ENCODE data around the gene GLIPR2.
A peak's percentile ranks its signal among the peaks of the same experiment; 100 is the strongest.

GLIPR2 gene

GRCh38 chr9:36135741-36136271 is 727 bp upstream of the GLIPR2 start:
- Histone ChIP-seq H3K36me3 (ENCODE audit: insufficient read depth, low read length) (no peaks in the 10 kb centered on the region), H3K4me1 (ENCODE audit: control insufficient read depth, insufficient read depth, low read length, unreplicated experiment) (peaks cover 11% of the 10 kb centered on the region), H2AFZ (ENCODE audit: low read length, unreplicated experiment) (peak overlapping the region; percentile 54), H3K27me3 (ENCODE audit: insufficient read depth, low read length) (no peaks in the 10 kb centered on the region), H3K27ac (ENCODE audit: low read depth, low read length) (no peak overlapping the region), H3K4me3 (ENCODE audit: low read depth, low read length) (peak overlapping the region; percentile 87), H3K79me2 (ENCODE audit: control insufficient read depth, insufficient read depth, low read length, unreplicated experiment) (no peaks in the 10 kb centered on the region)

DNA sequence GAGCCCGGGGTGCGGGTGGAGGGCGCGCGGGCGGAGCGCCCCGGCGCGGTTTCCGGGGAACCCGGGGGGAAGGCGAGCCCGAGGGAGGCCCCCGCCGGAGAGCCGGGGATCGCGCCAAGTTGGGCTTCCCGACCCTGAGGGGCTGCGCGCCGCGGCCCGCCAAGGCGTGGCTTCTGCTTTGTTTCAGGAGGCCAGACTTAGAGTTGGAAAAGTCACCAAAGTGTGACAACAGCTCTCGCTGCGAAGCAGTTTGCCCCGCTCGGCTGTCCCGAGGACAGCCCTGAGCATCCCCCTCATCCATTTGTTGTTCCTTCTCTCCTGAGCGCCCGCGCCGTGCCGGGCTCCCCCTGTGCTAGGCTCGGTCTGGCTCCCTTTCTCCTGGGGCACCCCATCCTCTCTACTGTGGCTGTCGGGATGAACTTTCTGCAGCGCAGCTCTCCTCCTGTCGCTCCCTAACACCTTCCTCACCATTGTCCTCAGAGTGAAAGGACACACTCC is 410 bp downstream of the GLIPR2 start:
- Histone ChIP-seq H2AFZ (ENCODE audit: low read length, unreplicated experiment) (peak overlapping the region; percentile 81), H3K4me3 (ENCODE audit: low read depth, low read length) (peak overlapping the region; percentile 87), H3K36me3 (ENCODE audit: insufficient read depth, low read length) (no peaks in the 10 kb centered on the region), H3K4me1 (ENCODE audit: control insufficient read depth, insufficient read depth, low read length, unreplicated experiment) (peaks cover 11% of the 10 kb centered on the region), H3K79me2 (ENCODE audit: control insufficient read depth, insufficient read depth, low read length, unreplicated experiment) (no peaks in the 10 kb centered on the region), H3K27ac (ENCODE audit: low read depth, low read length) (no peak overlapping the region), H3K27me3 (ENCODE audit: insufficient read depth, low read length) (no peaks in the 10 kb centered on the region)

DNA sequence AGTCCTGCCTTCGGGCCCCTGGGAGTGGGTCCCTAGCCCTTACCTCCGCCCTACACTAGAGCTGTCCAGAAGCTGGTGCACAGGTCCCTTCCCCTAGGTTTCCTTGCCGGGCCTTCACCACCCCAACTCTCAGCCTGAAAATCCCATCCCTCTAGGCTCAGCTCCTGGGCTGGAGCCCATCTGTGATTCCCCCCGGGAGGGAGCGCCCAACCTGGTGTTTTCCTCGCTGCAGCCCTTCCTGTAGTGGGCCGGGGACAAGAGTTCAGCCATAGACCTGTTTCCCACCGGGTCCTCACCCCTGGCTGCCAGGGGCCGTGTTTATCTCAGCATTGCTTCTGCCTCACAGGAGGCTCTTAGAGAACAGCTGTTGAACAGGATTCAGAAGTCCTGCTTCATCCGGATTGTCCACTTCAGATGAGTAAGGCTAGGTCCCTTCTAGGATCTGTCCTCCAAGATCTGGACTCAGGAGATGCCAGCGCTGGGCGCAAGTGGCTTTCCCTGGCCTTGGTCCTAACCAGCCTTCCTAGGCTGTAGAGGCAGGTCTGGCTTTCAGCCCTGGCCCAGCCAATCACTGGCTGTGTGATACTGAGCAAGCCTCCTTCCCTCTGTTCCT is 965 bp downstream of the GLIPR2 start:
- Histone ChIP-seq H3K27me3 (ENCODE audit: insufficient read depth, low read length) (no peaks in the 10 kb centered on the region), H3K4me3 (ENCODE audit: low read depth, low read length) (peak overlapping the region; percentile 87), H3K27ac (ENCODE audit: low read depth, low read length) (no peak overlapping the region), H3K79me2 (ENCODE audit: control insufficient read depth, insufficient read depth, low read length, unreplicated experiment) (no peaks in the 10 kb centered on the region), H3K36me3 (ENCODE audit: insufficient read depth, low read length) (no peaks in the 10 kb centered on the region), H3K4me1 (ENCODE audit: control insufficient read depth, insufficient read depth, low read length, unreplicated experiment) (peaks cover 12% of the 10 kb centered on the region), H2AFZ (ENCODE audit: low read length, unreplicated experiment) (peak overlapping the region; percentile 81)

GRCh38 chr9:36138496-36138895 is 2.0 kb downstream of the GLIPR2 start:
- no peak overlapping the region for H2AFZ ChIP-seq (ENCODE audit: low read length, unreplicated experiment)
- H3K27me3 ChIP-seq (ENCODE audit: insufficient read depth, low read length), result no peaks in the 10 kb centered on the region
- H3K36me3 ChIP-seq (ENCODE audit: insufficient read depth, low read length), result no peaks in the 10 kb centered on the region
- no peaks in the 10 kb centered on the region for H3K79me2 ChIP-seq (ENCODE audit: control insufficient read depth, insufficient read depth, low read length, unreplicated experiment)
- H3K4me3 ChIP-seq (ENCODE audit: low read depth, low read length), result no peak overlapping the region
- H3K27ac ChIP-seq (ENCODE audit: low read depth, low read length), result no peak overlapping the region
- H3K4me1 ChIP-seq (ENCODE audit: control insufficient read depth, insufficient read depth, low read length, unreplicated experiment), result peaks cover 16% of the 10 kb centered on the region

DNA sequence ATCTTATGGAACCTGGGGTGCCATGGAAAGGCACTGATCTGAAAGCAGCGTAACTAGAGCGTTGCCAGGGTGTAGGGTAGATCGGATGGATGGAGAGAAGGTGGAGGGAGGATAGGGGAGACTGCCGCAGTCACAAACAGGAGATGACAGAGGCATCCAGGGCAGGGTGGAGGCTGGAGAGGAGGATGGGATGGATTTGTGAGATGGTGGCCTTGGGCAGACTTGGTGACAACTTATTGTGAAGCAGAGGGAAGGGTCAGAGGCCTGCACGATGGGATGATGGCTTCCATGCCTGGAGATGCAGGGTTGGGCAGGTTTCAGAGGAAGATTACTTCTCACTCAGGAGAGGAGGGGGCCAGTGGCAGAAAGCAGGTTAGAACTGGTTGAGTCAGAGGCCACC is 2.4 kb downstream of the GLIPR2 start:
- Histone ChIP-seq H3K27me3 (ENCODE audit: insufficient read depth, low read length) (no peaks in the 10 kb centered on the region), H3K4me3 (ENCODE audit: low read depth, low read length) (no peak overlapping the region), H3K4me1 (ENCODE audit: control insufficient read depth, insufficient read depth, low read length, unreplicated experiment) (peaks cover 16% of the 10 kb centered on the region), H3K27ac (ENCODE audit: low read depth, low read length) (no peak overlapping the region), H3K36me3 (ENCODE audit: insufficient read depth, low read length) (no peaks in the 10 kb centered on the region), H2AFZ (ENCODE audit: low read length, unreplicated experiment) (no peak overlapping the region), H3K79me2 (ENCODE audit: control insufficient read depth, insufficient read depth, low read length, unreplicated experiment) (no peaks in the 10 kb centered on the region)

DNA sequence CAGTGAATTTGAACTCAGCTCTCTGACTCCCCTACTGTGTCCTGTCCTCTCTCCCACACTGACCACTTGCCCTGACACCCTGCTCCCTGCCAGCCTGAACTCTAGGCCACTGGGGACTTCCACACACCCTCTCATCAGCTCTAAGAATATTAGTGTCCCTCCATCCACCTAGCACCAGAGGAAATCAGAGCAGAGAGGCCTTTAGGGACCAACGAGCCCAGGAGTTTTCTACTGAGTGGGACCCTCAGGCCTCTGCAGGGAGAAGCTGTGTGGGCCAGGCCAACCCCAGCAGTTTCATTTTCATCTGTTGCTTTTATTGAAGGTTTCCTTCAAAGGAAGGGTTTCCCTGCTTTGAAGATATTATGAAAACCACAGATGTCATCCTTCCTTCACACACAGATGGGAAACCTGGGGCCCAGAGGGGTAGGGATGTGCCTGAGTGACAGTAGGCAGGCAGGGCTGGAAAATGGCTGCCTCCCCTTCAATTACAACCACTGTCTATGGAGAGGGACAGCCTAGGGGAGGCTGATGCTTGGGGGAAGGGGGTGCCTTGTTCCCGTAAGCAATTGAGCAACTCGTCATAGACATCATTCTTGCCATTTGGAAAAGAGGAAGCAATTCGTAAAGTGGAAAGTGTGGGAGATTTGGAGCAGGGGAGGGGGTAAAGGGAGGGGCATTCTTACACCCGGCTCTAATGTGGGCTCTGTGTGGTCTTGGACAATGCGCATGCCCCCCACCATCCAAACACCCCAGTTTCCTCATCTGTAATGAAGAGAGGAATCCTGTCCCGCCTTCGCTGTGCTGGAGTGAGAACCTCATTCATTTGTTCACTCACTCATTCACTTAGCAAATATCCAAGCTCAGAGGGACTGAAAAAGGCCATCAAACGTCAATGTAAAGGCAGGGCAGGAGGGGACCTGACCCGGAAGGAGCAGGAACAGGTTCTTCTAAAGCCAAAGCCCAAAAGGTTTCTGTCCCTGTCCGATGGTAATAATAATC is 3.9 kb downstream of the GLIPR2 start:
- Histone ChIP-seq H3K79me2 (ENCODE audit: control insufficient read depth, insufficient read depth, low read length, unreplicated experiment) (no peaks in the 10 kb centered on the region), H3K27me3 (ENCODE audit: insufficient read depth, low read length) (no peaks in the 10 kb centered on the region), H3K27ac (ENCODE audit: low read depth, low read length) (no peak overlapping the region), H3K4me1 (ENCODE audit: control insufficient read depth, insufficient read depth, low read length, unreplicated experiment) (peaks cover 16% of the 10 kb centered on the region), H3K4me3 (ENCODE audit: low read depth, low read length) (no peak overlapping the region), H3K36me3 (ENCODE audit: insufficient read depth, low read length) (peaks cover 3% of the 10 kb centered on the region; the same call in 1 of the 2 replicates), H2AFZ (ENCODE audit: low read length, unreplicated experiment) (no peak overlapping the region)

GRCh38 chr9:36141288-36141687 is 4.8 kb downstream of the GLIPR2 start:
- H2AFZ ChIP-seq (ENCODE audit: low read length, unreplicated experiment), result no peak overlapping the region
- H3K79me2 ChIP-seq (ENCODE audit: control insufficient read depth, insufficient read depth, low read length, unreplicated experiment), result no peaks in the 10 kb centered on the region
- H3K27ac ChIP-seq (ENCODE audit: low read depth, low read length), result no peak overlapping the region
- peaks cover 6% of the 10 kb centered on the region; the same call in 1 of the 2 replicates for H3K36me3 ChIP-seq (ENCODE audit: insufficient read depth, low read length)
- no peaks in the 10 kb centered on the region for H3K27me3 ChIP-seq (ENCODE audit: insufficient read depth, low read length)
- no peak overlapping the region for H3K4me3 ChIP-seq (ENCODE audit: low read depth, low read length)
- H3K4me1 ChIP-seq (ENCODE audit: control insufficient read depth, insufficient read depth, low read length, unreplicated experiment), result peaks cover 16% of the 10 kb centered on the region

GRCh38 chr9:36141761-36142160 is 5.2 kb downstream of the GLIPR2 start:
- H3K4me1 ChIP-seq (ENCODE audit: control insufficient read depth, insufficient read depth, low read length, unreplicated experiment), result peaks cover 16% of the 10 kb centered on the region

GRCh38 chr9:36142510-36143244 is 6.1 kb downstream of the GLIPR2 start:
- Histone ChIP-seq H3K4me3 (ENCODE audit: low read depth, low read length) (no peak overlapping the region), H2AFZ (ENCODE audit: low read length, unreplicated experiment) (no peak overlapping the region), H3K4me1 (ENCODE audit: control insufficient read depth, insufficient read depth, low read length, unreplicated experiment) (peaks cover 10% of the 10 kb centered on the region), H3K79me2 (ENCODE audit: control insufficient read depth, insufficient read depth, low read length, unreplicated experiment) (no peaks in the 10 kb centered on the region), H3K27ac (ENCODE audit: low read depth, low read length) (no peak overlapping the region), H3K36me3 (ENCODE audit: insufficient read depth, low read length) (peaks cover 6% of the 10 kb centered on the region; the same call in 1 of the 2 replicates), H3K27me3 (ENCODE audit: insufficient read depth, low read length) (no peaks in the 10 kb centered on the region)

More at GRCh38 chr9:36141761-36142160, 5.2 kb downstream of the GLIPR2 start:
- H3K36me3 ChIP-seq (ENCODE audit: insufficient read depth, low read length), result peaks cover 6% of the 10 kb centered on the region; the same call in 1 of the 2 replicates
- no peak overlapping the region for H2AFZ ChIP-seq (ENCODE audit: low read length, unreplicated experiment)
- H3K4me3 ChIP-seq (ENCODE audit: low read depth, low read length), result no peak overlapping the region
- no peaks in the 10 kb centered on the region for H3K27me3 ChIP-seq (ENCODE audit: insufficient read depth, low read length)
- H3K27ac ChIP-seq (ENCODE audit: low read depth, low read length), result no peak overlapping the region
- no peaks in the 10 kb centered on the region for H3K79me2 ChIP-seq (ENCODE audit: control insufficient read depth, insufficient read depth, low read length, unreplicated experiment)

- Histone ChIP-seq H3K27ac (ENCODE audit: low read depth, low read length) (no peak overlapping the region), H3K27me3 (ENCODE audit: insufficient read depth, low read length) (no peaks in the 10 kb centered on the region), H3K4me3 (ENCODE audit: low read depth, low read length) (no peak overlapping the region), H2AFZ (ENCODE audit: low read length, unreplicated experiment) (no peak overlapping the region), H3K79me2 (ENCODE audit: control insufficient read depth, insufficient read depth, low read length, unreplicated experiment) (no peaks in the 10 kb centered on the region), H3K36me3 (ENCODE audit: insufficient read depth, low read length) (peaks cover 6% of the 10 kb centered on the region; the same call in 1 of the 2 replicates), H3K4me1 (ENCODE audit: control insufficient read depth, insufficient read depth, low read length, unreplicated experiment) (peaks cover 12% of the 10 kb centered on the region)
Observed at GRCh38 chr9:36143245-36143641, 6.7 kb downstream of the GLIPR2 start.

Measured in ACC112 (cell line).